Eye (tissue), 1 donor: ENCODE measurements around the gene ZEB2.

Experiments used
- DNase-seq: peaks from one replicate; pipeline ENCODE4 v3.0.0-alpha.2; 2015

The ZEB2 gene

DNA sequence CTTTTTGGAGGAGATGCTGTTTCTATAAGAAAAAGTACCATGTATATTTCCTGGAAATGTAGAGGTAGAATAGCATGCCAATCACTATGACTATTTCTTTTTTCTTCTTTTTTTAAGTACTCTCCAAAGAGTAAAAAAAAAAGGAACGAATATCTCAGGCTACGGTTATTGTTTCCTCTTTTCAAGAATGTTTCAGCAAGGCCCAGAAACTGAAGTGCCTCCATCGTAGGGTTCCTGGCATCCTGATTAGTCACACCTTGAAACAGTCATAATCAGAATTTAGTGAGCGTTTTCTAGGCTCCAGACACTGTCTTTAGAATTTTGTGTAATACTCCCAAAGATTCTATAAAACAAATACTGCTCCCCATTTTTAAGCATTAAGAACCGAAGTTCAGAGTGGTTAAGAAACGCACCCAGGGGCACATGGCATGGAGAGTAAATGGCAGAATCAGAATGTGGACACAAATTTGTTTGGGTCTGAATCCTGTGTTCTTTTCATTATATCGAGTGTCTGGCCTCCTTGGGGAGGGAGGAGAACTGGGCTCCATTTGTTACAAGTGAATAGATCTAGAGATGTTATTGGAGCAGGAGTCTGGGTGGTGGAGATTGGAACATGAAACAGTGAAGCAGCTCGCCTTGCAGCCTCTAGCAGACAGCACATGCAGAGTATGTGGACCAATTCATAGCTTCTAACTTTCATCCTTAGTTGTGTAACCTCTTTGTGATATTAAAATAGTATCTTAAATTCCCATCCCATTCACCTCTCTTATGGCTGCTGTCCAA is 26.7 kb downstream of the ZEB2 start:
- no peak for DNase-seq

DNA sequence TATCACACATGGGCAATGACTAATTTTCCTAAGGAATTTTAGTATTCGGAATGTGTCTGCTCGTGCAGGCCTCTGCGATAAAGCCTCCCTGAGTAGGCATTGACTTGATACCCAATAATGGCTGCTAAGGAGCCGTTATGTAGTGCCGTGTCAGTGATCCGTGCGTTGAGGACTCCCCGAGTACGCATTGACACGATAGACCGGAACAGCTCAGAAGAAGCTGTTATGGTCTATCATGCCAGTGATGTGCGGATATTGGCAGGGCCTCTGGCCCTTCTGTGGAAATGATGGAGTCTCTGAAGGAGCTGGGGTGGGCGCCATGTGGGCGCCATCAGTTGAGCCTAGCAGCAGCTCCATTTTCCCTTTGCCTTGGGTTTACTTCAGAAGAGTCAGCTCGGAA is 29.1 kb downstream of the ZEB2 start:
- no peak for DNase-seq

DNA sequence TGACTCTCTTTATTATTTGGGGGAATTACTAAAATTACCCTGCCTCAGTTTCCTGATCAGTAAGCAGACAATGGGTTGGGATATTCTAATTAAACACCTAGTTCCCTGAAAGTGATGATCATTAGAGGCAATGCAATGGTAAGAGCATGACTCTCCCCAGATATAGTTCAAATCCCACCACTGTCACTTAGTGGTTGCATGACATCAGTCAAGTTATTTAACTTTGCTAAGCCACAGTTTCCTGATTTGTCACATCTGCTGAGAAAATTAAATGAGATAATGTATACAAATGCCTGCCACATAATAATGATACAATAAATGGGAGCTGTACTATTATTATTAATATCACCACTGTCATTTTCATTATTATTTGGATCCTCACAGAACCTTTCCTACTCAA is 29.9 kb downstream of the ZEB2 start:
- no peak for DNase-seq

DNA sequence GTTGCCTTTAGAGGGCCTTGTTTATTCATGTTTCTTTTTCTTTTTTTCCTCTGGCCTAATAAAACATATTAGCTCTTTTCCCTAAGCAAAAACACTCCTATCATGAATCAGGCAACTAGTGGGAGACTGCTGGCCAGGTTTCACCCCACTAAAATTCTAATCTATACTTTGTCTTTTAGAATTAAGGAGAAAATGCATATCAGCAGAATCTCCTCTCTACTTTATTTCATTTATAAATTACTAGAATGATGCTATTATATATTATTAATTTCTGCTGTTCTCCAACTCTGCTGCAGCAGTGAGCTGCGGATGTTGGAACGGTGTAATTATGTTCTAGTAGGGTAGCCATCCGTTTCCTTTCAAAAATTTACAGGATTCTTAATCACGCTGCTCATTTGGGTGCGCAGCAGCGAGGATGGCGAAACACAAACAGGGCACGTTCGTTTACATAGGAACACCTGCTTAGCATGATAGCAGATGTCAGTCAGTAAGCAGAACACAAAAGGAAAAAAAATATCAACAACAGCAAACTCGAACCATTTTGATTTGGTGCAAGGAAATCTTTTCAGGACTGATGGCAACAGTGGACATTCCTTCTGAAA is 30.5 kb downstream of the ZEB2 start:
- no peak for DNase-seq

DNA sequence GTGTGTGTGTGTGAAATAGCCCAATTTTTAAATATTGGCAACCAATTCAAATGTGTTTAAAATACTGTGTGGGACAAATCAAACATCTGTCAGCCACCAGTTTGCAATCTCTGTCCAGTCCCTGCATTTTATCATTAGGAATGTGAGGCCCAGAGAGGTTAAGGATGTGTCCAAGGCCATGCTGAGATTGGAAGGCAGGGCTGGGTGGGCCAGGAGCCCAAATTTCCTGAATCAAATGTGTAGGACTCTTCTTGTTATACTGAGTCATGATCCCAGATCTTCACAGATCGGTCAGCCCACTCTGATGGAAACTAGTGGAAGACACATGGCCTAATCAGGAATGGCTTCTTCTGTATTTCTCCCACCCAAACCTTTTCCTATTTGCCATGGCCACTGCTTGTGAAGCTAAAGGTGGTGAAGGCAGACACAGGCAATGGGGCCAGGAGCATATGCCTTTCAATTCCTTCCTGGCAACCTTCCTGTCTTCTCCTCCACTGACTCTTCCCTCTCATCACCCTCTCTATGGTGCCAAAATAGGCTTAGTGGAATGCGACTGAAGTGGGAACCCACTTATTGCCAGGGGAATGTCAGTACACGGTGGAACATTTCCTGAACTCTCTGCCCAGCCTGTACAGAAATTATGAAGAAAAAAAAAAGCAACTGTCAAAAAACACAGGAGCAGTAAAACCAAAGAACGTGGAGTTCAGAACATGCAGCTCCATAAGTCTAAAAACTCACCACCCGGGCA is 35.5 kb downstream of the ZEB2 start:
- no peak for DNase-seq

DNA sequence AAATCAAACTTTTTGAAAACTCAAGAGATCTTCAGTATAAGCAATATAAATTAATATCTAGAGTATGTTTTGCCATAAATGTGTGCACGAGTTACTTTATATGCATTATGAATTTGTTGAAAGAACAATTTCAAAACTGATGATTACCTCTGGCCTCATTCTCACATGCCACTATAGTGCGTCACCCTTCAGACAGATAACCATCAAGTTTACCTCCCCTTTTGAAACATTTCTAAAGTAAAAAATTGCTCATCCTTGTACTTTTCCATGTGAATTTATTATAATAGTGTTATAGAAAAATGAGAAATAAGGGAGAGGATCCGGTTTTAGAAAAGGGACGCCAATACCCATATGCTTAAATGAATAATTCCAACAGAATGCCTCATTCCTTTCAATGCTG is 38.3 kb downstream of the ZEB2 start:
- no peak for DNase-seq

DNA sequence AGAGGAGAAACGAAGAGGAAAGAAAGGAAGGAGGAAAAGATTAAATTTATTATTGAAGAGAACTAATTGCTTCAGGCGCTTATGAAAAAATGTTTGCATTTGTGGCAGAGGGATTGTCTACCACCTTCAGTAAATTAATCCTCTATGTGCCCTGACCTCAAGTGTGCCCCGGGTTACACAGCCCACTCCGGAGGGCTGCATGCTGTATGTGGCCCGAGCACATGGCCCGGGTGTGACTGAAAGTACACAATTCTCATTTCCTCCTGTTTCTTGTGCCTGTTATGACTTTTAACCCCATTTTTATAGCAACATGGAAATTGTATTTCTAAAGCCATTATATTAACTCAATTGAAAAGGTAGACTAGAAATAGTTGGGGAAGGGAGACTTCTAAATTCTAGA is 38.8 kb downstream of the ZEB2 start:
- no peak for DNase-seq

DNA sequence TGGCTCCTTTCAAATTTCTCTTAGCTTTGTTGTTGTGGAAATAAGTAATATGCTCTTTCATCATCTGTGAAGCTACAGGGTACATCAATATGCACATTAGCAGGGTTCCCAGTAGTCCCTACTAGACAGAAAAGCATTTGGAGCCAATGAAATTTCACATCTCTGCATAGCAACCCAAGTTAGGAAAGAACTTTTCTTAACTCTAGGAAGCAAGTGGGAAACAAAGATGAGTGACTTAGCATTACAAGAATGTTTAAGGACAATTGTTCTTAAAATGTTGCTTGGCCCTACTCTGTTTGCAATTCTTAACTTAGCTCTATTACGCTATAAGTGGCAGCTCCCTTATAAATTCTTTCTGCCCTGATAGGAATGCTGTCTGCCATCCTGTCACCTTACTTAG is 39.6 kb downstream of the ZEB2 start:
- no peak for DNase-seq

DNA sequence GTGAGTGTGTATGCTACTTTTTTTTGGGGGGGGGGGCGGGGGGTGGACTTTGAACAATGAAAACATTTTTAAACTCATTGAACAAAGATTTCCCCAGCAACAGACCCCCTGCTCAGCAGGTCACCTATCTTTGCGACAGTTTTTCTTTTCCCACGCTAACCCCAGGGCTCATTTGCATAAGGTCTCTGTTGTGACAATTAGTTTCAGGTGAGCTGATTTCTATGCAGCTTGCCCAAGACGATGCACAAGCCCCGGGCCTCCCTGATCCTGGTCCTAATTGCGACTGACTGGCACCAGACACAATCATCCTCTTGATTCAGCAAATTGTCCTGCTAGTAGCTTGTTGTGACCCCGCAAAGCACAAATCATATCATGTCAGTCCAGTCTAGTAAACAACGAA is 40.3 kb downstream of the ZEB2 start:
- DNase-seq: no peak

DNA sequence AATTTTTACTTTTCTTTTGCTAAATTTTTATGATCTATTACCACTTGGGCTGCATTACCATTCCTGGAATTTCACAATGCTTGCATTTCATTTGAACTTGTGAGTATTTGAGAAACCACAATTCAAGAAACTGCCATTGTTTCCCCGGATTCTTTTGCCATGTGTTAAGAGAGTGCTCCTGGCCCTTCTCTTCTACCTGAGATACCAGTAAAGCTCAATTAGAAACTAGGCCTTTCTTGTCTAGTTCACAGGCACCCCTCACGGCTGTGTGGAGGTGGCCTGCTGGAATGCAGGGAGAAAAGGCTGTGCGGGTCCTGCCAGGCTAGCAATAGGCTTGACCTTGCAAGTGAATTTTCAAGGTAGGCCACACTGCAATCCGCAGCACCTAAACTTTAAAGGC is 40.8 kb downstream of the ZEB2 start:
- no peak for DNase-seq

DNA sequence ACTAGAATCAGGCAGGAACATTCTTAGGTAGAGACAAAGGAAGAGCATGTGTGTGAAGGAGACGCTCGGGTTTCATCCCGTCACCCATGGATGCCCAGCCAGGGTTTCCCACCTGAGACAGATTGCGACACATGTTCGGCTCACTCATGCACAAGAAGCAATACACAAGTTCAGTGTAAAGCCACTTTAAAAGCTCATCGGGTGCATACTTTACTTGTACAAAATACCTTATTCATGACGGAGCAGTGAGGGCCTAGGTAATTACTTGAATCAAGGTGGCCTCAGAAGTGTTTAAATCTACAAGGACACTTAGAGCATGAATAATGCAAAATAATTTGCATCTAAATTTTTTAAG is 42.0 kb downstream of the ZEB2 start:
- no peak for DNase-seq

DNA sequence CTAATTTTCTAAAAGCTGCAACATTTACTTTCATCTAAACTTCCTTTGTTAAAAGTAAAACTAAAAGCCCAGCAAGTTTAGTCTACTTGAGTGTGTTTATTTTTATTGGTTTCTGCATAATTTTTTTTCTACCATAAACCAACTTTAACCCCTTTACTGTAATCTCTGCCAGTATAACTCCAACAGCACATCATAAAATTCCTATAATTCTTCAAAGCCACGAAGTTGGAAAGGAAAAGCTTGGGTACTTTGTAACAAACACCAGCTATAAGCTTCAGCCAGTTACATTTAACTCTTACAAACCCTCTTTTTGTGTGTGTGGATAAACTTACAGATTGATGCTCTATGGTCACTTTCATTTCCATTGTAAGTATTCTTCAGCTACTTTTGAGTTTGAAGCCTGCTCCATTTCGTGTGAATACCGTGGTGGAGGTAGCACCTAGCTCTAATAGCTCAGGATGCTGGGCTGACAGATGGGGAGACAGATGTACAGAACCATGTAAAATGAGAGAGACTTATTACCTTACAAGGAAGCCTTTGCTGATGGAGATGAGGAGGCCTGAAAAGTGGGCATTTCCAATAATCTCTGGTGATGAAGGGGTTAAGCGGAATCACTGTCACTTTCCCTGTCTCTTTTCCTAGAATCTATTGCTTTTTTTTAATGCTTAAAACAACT is 42.5 kb downstream of the ZEB2 start:
- DNase-seq: no peak

DNA sequence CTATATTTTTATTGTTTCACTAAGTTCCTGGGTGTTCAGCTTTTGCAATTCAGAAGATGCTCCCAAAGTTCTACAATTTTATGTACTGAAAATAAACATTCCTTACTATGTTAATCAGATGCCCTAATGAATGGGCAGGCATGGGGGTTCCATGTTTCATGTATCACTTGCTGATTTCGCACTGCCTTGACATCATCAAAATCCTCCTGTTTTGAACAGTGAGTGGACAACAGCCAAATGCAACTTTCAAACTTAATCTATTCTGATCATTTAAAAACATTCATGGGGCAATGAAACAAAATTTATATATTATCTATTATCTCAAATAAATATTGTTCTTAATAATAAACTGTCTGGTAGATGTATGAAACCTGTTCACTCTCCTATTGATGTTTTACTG is 43.2 kb downstream of the ZEB2 start:
- DNase-seq: no peak

DNA sequence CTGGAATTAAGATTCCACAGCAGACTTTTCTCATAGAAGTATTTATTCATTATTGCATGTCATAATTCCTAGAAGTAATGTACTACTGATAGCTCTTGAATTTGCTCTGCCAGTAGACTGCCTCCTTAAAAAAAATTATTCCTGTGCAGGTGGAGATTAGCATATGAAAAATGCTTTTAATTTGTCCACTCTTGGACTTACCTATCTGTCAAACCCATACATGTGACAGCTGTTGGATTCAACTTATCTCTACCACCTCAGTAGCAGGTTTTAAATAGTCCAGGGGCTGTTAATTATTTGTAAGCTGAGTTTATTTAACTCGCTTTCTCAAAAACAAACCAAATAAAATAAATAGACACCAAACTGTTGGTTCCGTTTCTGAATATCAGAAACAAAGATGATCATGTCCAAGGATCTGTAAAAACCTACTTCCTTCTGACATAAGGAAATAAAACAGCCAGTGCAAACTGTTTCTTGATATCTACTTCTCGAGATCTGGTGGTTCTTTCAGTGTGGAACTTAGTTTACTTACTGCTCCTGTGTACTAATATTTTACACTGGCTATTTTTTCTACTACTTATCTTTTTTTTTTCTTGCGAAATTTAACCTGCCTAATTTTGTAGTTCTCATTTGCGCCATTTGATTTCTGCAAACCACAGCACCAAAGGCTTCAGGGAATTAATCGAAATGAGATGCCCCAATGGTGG is 44.2 kb downstream of the ZEB2 start:
- no peak for DNase-seq

DNA sequence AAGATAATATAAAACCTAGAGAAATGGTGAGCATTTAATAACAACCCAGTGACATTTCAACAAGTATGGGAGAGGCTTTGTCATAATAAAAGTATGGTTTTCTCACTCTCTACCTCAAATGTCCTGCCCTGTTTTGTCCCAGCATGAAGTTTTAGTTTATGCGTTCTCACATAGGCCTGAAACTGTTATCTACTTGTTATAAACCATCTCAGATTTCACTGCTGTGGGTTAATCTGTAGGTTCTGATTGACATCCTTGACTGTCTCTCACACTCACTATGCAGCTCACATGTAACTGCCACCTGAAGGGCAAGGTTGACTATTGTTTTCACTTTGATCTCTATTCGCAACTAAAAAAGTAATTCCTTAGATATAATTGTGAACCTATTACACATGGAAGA is 44.9 kb downstream of the ZEB2 start:
- DNase-seq: no peak

DNA sequence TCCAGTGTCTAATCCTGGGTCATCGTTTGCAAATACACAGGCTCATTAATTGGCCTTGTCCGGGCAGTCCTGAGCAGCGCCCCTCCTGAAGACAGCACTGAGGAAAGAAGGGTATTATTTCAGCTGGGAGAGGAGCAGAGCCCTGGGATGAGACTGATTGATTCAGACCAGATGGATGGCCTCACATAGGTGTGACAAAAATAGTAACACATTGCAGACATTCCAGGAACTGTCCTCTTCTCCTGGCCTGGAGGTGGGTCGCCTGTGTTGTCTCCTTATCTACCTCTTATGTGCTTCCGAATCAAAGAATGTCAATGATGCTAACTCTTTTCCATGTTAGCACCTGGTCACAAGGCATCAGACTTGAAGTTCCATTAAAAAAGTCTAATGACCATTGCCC is 45.9 kb downstream of the ZEB2 start:
- no peak for DNase-seq

DNA sequence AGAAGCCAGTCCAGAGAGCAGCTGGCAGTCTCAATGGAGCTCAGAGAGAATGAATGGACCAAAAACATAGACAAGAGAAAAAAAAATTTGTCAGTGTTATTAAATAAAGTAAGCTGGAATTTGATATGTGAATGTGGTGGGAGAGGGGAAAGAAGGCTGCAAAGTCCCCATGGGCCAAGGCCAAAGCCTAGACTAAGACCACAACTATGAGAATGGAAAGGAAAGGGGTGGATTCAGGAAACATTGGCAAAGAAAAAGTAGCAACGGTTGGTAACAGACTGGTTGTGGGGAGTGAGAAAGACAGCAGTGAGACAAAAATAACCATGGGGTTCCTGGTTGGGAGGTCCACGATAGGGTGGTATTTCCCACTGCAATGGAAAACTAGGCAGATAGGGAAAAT is 47.0 kb downstream of the ZEB2 start:
- no peak for DNase-seq

DNA sequence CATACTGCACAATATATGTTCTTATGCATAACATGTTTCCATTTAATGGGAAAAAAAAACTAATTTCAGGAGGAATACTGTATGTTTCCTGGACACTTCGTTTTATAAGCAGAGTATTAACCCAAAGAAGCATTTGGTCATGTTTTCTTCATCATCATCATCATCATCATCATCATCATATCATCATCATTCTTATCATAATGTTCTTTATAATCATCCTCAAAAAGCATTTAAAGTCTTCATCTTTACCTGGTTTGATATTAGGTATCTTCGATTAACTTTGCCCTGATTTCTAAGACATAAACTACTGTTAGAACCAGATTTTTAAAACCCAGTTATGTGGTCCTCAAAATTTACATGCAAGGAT is 47.9 kb downstream of the ZEB2 start:
- DNase-seq: no peak

DNA sequence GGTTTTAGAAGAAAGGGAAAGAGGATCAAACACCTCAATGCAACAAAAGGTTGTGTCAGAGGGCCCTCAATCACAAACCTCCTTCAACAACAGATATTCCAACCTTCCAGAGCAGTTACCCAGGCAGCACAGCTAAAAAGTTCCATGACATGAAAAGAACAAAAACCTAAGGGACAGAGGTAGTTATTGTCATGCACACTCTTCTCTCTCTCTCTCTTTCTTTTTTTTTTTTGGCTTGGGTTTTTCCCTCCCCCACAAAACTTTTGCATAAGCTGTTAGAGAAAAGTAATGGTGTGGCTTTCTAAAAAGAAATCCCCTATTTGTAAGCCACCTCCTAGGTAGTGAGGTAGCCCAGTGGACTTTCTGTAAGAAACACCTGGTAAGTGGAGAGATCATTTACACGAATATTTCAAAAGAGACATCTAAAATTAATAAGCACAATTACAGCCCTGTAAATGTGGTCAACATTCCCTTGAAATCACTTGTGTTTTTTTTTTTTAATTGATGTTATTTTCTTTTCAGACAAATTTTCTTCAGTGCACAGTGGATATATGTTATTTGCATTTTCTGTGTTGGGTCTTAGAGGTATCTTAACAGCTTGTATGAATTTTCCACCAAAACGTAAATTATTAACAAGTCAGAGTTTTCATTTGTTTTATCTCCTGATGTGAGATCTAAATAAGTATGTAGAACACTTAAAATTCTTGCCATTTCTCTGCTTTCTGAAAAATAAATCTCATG is 48.4 kb downstream of the ZEB2 start:
- DNase-seq: no peak

DNA sequence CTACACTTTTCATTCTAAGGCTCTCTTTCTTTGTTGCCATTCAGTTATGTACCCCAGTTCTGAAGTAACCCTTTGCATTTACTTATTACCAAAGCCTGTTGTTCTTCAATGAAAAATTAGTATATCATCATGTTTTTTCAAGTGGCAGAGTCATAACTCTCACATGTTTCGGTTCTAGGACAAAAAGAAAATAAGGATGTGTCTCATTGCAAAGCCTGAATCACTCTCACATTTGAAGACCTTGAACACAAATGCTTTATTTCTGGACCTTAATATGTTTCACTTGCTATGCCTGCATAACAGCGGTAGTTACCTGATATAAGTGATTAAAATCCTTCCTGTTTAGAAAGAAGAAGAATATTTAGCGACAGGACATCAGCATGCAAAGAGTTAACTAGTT is 49.1 kb downstream of the ZEB2 start:
- no peak for DNase-seq

DNA sequence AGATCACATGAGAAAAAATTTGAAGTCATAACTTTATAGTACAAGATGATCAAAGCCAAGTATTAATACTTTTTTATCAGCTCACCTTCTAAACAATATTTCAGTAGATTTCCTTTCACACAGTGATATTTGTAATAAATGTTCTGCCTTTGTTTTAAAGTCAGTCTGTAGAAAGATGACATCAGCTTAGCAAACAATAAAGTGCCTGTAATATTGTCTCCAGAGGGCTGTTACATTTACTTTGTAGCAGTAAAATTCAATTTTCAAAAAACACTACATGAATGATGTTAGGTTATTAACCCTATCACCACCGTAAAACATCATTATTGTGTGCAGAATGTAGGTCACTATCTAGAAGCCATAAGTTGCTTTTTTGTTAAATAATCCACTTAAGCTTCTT is 49.6 kb downstream of the ZEB2 start:
- no peak for DNase-seq

DNA sequence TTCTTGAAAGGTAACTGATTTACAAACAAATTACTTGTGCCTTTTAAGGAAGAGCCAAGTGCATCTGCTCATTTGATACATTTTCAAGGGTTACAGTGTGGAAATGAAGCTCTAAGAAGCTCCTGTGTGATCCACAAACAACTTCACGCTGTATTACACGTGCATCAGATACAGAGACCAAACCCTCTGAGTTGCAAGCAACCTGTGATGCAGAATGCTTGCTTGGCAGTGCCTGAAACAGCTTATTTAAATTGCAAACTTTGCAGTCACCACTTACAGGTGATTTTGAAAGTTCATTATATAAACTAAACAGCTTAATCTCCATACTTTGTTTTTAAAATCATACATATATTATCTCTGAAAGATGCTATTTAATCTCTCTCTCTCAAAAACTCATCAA is 50.1 kb downstream of the ZEB2 start:
- no peak for DNase-seq
